ENCODE data around the gene EPHA5.

EPHA5 gene

DNA sequence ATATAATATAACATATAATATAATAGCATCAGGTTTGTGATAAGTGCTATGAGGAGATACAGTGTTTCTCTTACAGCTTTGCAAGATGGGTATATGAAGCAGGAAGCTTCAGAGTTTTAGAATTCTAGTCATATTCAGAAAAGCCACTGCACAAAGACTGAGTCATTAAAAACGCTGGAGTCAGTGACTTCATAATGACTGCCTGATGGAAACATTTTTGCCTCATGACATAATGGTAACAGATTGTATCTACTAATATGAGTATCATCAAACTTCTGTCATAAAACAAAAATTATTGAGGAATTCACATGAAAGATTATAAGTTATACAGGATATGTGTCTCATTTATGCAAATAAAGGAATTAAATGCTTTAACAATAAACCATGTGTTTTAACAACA, 46.8 kb downstream of the EPHA5 start:
- DNase-seq, result peak; percentile 22

DNA sequence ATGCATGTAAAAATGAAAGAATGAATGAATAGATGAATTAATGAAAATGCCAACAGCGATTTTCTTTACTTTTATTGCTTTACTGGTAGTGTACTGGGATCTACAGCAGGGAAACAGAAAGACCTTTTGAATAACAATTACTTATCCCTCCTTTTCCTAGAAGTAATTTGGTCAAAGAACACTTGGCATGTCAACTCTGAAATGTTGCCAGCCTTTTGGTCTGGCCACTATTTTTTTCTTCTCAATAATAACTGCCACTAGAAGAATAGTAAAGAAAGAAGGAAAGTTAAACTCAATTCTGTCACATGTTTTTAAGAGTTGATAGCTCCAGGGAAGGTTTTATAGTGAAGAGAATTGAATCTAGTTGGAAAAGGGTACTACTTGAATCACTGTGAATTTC, 52.9 kb downstream of the EPHA5 start:
- DNase-seq, result no peak

DNA sequence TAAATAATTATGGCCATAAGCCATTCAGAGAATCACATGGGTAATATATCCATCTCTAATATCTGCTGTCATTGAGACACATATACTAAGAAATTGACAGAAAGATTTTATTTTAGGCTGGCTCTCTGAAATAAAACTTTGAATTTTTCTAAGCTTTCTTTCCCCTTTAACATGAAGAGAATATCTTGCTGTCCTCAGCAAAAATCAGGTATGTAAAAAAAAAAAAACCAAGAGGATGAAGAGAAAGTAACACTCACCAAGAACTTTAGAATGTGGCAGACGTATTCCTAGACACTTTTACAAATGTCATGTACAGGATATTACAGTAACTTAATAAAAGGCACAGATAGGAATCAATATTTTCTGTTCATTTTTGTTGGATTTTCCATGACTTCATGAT, 65.8 kb downstream of the EPHA5 start:
- DNase-seq, result no peak

- DNase-seq, result no peak
Observed at GRCh38 chr4:65600656-65601055, 69.6 kb downstream of the EPHA5 start.

GRCh38 chr4:65599340-65599739, 70.9 kb downstream of the EPHA5 start:
- DNase-seq, result peak; percentile 65

DNA sequence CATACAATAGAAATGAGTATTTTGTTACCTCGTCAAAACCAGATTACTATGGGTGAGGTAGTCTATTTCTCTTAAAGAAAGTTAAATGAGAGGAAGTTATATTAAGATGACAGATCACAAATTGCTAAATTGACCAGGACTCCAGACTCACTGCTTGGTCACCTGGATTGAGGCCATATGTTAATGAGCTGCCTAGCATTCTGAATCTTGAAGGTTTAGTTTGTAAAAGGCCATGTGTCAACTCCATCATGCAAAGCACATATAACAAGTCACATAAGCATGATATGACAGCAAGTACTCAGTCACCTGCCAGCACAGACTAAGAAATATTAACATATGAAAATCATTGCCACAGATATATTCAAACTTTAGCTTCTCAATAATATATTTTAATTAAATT, 72.6 kb downstream of the EPHA5 start:
- no peak for DNase-seq

DNA sequence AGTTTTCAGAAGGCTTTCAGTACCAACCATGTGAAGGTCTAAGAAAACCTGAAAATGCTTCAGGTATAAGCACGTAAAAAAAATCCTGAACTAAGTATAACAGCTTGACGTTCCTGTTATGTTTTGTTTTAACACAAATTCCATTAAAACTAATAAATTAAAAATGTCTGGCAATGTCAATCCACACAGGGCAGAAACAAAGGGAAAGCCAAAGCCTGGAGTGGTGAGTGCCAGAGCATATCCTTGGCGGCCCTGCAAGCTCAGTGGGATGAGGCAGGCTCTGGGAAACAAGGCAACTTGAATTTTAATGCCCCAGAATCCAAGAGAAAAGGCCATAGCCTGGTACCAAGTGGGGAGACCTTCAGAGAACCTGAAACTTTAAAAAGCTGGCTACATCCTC, 78.2 kb downstream of the EPHA5 start:
- DNase-seq, result no peak

DNA sequence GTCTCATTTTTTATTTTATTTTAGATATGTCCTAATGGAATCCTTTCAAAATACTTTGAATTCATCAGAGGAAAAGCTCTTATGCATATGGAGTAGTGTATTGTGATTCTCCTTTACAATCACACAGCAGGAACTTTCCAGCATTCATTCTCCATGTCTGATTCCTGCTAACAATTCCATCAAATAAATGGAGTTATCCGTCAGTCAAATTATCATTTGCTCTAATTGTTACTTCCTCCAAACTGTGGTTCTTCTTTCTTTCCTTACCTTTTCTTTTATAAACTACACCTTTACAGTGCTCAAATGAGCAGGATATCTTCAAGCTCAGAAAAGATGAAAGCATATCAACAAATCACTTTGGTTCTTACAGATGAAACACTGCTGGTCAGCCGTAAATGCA, 80.4 kb downstream of the EPHA5 start:
- peak; percentile 1 for DNase-seq

GRCh38 chr4:65589331-65589730, 81.0 kb downstream of the EPHA5 start:
- DNase-seq, result peak; percentile 68

DNA sequence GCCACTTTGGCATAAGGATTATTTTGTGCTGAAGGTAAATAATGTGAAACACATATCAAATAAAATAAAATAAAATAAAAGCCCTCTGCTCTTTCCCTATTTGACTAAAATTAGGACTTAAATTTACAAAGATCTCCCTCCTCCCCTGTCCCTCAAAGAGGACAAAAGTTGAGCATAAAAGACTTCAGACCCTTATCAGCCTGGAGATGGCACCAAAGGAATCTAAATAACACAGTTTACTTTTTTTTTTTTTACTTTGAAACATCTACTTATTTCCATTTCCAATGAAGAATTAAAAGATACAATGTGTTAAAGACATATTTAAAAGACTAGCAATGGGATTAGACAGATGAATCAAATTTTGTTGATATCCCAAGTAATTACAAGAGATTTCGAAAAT, 89.7 kb downstream of the EPHA5 start:
- DNase-seq, result peak; percentile 30

DNA sequence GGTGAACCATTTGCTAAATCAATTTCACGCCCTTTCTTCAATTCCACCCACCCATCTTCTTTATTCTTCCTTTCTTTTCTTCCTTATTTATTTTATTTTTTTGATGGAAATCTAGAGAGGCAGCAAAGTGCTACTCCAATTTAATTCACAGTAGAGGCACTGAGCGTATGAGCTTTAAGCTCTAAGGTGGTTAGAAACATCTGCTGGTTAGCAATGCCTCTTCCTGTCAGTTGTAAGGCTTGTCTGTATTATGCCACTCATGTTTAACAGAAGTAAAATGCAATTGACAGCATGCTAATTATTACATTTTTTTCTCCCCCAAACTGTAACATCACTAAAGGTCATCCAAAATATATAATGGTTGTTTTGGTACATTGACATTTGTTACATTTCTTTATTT, 103.8 kb downstream of the EPHA5 start:
- DNase-seq, result no peak

GRCh38 chr4:65561164-65561563, 109.1 kb downstream of the EPHA5 start:
- DNase-seq, result no peak

DNA sequence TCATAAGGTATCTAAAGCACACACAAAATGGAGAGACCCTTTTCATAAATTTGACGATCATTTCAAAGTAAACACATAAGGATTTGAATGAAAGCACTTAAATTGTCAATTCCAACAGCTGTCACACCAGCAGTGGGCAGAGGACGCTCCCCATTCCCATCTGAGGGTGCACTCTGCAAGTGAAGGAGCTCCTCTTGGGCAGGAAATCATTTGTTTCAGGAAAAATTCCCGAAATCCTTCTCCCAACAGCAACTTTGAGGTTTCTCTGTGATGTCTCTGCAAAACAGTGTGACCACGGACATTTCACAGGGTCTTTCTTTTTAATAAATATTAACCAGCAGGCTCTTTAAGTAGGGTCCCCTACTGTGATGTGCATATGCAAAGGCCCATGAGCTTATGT, 111.0 kb downstream of the EPHA5 start:
- DNase-seq, result peak; percentile 11

DNA sequence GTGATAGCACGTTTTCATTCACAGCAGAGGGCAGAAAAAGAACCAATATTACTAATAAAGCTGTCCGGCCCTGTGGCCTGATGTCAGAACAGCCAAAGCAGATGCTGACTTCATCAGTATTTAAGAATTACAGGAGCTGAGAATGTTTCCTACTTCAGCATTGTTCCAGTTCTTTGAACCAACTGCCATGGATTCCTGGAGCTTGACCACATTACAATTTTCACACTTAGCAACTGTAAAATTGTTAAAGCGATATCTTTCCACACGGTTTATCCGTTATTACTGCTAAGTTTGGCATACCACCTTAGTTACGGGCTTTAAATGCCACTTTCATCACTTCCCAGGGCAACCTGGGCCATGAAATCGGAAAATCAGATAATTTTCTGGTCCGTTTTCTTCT, 118.2 kb downstream of the EPHA5 start:
- no peak for DNase-seq

GRCh38 chr4:65550500-65550899, 119.8 kb downstream of the EPHA5 start:
- DNase-seq, result no peak

GRCh38 chr4:65546882-65547416, 123.3 kb downstream of the EPHA5 start:
- DNase-seq, result peak; percentile 20

DNA sequence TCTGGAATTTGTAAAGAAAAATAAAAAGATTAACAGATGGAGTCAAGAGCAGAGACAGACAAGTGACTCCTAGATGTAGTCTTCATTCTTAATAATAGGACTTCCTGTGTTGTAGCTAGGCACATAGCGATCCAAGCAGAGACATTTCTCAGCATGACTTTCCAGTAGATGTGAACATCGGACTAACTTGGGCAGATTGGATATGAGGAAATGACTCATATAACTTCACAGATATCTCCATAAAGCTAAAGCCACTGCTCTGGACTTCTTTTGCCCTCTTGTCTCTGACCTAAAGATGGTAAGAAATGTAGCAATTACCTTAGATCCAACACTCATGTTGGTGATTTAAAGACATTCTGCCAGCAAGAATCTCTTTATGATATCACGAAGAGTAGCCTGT, 131.7 kb downstream of the EPHA5 start:
- DNase-seq, result no peak

- DNase-seq, result no peak
Observed at GRCh38 chr4:65535113-65535512, 135.2 kb downstream of the EPHA5 start.

DNA sequence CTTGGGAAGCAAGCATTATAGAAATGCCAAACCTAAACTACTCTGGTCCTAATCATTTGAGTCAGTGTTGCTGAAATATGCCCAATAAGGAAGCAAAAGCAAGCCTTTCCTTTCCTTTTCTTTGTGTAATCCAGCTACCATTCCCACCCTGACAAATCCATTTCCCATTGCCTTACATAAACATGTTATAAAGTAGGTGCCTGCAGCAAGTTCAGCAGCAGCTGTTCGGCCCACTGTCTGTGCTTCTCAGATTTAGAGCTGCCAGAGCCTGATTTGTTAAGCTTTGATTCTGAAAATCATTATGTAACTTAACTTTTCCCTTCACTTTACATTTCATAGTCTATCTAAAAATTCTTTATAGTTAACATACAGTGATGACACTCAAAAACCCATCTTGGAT, 148.6 kb downstream of the EPHA5 start:
- no peak for DNase-seq

DNA sequence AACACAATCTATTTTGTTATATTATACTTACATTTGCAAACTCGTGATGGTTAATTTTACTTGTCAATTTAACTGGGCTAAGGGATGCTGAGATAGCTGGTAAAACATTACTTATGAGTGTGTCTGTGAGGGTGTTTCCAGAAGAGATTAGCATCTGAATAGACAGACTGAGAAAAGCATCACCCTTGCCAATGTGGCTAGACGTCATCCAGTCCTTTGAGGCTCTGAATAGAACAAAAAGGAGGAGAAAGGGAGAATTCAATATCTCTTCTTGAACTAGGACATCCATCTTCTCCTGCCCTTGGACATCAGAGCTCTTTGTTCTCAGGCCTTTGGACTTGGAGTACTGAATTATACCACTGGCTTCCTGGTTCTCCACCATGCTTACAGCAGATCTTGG, 154.6 kb downstream of the EPHA5 start:
- DNase-seq, result no peak

DNA sequence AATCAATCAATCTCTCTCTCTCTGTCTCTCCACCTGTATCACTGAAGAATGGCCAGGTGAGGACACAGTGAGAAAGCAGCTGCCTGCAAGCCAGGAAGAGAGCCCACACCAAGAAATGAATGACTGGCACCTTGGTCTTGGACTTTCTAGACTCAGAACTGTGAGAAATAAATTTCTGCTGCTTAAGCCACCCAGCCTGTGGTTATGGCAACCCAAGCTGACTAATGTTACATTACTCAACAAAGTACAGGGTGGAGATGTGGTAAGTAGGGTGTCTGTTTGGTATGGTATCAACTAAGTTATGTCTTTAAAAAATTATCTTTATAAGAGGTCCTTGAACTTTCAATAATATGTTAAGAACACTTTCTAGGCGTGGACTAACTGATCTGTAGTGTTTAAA, 159.3 kb downstream of the EPHA5 start:
- DNase-seq, result no peak

GRCh38 chr4:65508168-65508567, 162.1 kb downstream of the EPHA5 start:
- no peak for DNase-seq

- no peak for DNase-seq
Observed at GRCh38 chr4:65502131-65502701, 168.1 kb downstream of the EPHA5 start.

DNA sequence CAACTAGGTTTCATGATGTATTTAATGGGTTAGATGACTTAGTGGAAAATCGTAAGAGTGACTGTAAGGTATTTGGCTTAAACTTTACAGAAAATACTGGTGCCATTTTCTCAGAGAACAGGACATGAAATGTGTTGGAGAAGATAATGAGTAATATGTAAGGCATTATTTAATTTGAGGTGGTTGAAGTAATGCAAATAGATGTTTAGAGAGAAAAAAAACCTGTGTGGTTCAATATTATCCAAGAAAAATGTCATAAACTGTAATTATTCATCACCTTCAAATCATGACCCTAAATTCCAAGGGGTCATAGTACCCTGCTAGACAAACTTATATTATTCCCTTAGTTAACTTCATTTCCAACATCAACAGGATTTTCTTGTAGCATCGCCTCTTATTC, 171.7 kb downstream of the EPHA5 start:
- no peak for DNase-seq

GRCh38 chr4:65495439-65495838, 174.8 kb downstream of the EPHA5 start:
- no peak for DNase-seq

DNA sequence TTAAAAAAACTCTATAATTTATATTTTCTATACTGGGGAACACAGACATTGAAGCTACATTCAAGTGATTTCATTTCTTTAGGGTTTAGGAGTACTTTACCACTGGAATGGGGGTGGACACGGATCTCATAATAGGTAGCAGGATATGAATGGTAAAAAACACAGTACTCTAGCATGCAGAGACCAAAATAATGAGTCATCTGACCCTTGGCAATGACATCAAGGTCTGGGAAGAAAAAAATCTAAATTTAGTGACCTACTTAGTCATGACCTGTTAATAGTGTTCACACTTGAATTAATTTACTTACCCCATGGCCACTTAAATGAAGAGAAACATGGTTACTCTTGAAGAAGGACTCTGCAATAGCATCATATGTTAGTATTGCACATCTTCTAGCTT, 187.9 kb downstream of the EPHA5 start:
- peak; percentile 63 for DNase-seq

Data from DMS53 (cell line).